Erythroblast (primary cell): ENCODE results near the gene SOX15.

Experiments
- GATA1 ChIP-seq: IDR thresholded peaks from 2 replicates; pipeline ENCODE4 v1.6.1; 2011; ENCODE audit warnings: low read depth, mild to moderate bottlenecking, control low read depth, low read length, moderate library complexity
- POLR2A ChIP-seq: IDR thresholded peaks from 2 replicates; pipeline ENCODE4 v1.6.1; 2011; ENCODE audit warnings: mild to moderate bottlenecking, low read length

DNA sequence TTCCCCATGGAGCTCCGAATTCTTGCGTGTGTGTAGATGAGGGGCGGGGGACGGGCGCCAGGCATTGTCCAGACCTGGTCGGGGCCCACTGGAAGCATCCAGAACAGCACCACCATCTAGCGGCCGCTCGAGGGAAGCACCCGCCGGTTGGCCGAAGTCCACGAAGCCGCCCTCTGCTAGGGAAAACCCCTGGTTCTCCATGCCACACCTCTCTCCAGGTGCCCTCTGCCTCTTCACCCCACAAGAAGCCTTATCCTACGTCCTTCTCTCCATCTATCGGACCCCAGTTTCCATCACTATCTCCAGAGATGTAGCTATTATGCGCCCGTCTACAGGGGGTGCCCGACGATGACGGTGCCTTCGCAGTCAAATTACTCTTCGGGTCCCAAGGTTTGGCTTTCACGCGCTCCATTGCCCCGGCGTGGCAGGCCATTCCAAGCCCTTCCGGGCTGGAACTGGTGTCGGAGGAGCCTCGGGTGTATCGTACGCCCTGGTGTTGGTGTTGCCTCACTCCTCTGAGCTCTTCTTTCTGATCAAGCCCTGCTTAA is 28.8 kb downstream of the SOX15 start:
- no peak for TF ChIP-seq POLR2A
- TF ChIP-seq GATA1 = no peak
